K562 (cell line): Measurements from ENCODE around the gene PIK3C2G.

Source experiments
- BACH1 ChIP-seq: fragments of 200-800 bp; sonication (Bioruptor generic); IDR thresholded peaks from 2 replicates; pipeline ENCODE4 v1.6.1; 2016; ENCODE audit warnings: missing genetic modification characterization, missing compliant biosample characterization
- FOSL1 ChIP-seq: fragments of 200-800 bp; sonication (Bioruptor generic); conservative IDR thresholded peaks from 2 replicates; pipeline ENCODE4 v1.6.1; 2016; ENCODE audit warnings: missing genetic modification characterization, missing compliant biosample characterization
- POLR2A ChIP-seq: fragments of 450-650 bp; conservative IDR thresholded peaks from 2 replicates; pipeline ENCODE4 v1.6.1; 2016
- TF ChIP-seq, protein P1 (sequence below), 3 experiments: IDR thresholded peaks in 2 of 3; conservative IDR thresholded peaks in 1 of 3; 2 replicates each; pipeline ENCODE4 v1.5.1; 2011 to 2012; ENCODE audit warnings: low read length in 3 of 3, mild to moderate bottlenecking in 3 of 3, control low read depth in 2 of 3, improper control_type of control experiment in 1 of 3, inconsistent platforms in 1 of 3, low read depth in 1 of 3, mixed read lengths in 1 of 3, moderate library complexity in 1 of 3; ENCODE audit not compliant: insufficient read depth in 2 of 3

DNA sequence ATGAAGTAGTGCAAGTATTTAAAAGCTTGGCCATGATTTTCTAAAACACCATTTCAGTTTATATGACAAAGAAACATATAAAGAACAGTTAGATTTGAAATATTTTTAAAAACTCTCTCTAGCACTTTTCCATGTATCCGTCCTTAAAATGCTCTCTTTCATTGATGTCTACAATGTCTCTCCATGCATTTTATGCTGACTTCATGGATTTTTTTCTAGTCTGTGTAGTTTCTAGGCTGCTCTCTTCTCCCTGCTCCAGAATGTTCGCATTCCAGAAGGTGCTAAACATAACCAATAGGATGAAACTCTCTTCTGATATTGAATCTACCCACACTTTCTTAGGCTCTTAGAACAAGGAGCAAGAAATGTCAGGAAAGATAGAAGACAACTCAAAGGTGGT, 351.7 kb downstream of the PIK3C2G start:
- TF ChIP-seq POLR2A: no peak
- TF ChIP-seq, protein P1, sequence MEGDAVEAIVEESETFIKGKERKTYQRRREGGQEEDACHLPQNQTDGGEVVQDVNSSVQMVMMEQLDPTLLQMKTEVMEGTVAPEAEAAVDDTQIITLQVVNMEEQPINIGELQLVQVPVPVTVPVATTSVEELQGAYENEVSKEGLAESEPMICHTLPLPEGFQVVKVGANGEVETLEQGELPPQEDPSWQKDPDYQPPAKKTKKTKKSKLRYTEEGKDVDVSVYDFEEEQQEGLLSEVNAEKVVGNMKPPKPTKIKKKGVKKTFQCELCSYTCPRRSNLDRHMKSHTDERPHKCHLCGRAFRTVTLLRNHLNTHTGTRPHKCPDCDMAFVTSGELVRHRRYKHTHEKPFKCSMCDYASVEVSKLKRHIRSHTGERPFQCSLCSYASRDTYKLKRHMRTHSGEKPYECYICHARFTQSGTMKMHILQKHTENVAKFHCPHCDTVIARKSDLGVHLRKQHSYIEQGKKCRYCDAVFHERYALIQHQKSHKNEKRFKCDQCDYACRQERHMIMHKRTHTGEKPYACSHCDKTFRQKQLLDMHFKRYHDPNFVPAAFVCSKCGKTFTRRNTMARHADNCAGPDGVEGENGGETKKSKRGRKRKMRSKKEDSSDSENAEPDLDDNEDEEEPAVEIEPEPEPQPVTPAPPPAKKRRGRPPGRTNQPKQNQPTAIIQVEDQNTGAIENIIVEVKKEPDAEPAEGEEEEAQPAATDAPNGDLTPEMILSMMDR (IDR thresholded peaks at IDR 0.05 in 2 of 3, conservative IDR thresholded peaks at IDR 0.05 in 1 of 3; ENCODE audit: insufficient read depth in 2 of 3, low read depth in 1 of 3, low read length in 3 of 3): no peak
- TF ChIP-seq FOSL1 (tag): no peak
- no peak for TF ChIP-seq BACH1 (tag)
